Stimulated activated CD4-positive, alpha-beta T cell treated with anti-CD3 and anti-CD28 coated beads, Interleukin-2, amount 100 ng/mL, for 24 hours (primary cell): ENCODE results near the gene C6orf132.

ENCODE experiments used
- DNase-seq, 2 donors: peaks; one replicate each; pipeline ENCODE4 v3.0.0-alpha.2; 2020

Gene C6orf132

DNA sequence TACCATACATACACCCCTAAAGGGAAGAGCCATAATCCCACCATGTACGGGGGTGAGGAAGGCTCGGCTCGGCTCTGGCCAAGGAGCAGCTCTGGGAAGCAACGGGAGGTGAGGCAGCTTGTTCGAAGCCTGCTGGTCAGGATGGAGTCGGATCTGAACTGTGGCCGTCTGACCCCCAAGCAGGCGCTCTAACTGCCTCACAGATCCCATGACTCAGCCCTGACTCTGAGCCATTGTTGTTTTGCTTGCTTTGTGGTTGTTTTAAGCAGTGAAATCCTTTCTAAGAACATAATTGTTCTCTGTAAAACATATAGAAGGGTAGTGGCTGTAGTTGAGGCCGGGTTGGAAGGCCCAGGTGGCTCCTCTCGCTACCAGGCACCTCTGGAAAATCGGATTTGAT, 10.9 kb downstream of the C6orf132 start:
- no peak for DNase-seq

DNA sequence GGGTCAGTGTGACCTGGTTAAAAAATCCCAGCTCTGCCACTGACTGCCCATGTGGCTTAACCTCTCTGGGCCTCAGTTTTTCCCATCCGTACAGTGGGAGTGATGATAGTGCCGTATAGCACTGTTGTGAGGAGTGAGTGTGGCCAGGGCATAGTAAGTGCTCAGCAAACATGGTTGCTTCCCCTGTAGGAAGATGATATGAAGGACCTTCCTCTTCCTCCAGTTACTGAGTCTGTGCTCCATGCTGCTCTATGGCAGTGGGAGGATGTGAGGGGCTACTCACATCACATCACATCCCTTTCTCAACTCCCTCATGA, 13.1 kb downstream of the C6orf132 start:
- DNase-seq = no peak

DNA sequence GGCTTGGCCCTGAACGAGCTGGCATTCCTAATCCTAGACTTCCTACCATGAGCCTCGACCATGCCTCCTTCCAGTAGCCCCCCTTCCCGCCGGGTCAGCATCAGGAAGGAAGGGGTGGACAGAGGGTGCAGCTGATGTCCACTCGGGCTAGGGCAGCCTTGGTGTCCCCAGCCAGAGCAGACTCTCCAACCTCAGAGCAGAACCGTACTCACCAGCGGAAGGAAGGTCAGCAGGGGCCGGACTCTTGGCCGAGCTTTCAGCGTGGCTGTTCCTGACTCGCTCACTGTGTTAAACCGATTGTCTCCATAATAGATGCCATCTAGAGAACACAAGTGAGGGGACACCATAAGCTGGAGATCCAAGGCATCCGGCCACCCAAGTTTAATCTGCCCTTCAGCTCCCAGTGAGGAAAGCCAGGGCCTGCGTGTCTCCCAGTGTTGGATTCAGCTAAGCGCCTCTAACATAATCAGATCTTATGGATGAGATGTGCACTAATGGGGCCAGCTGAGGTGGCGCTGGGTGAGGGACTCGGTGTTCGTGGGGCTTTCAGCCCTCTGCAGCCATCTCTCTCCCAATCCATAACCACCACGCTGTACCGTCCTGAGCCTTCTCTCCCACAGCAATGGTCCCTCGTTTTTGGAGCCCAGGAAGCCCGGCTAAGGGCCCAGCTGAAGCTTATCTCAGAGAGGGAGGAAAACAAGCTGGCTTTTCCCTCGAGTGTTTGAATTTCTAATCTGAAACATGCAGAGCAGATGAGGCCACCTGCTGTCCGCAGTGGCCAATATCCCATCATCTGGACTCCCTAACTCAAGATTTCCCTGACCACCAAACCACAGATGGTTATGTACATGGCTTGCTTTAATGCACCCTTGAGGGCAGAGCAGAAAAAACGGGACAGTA, 13.7 kb downstream of the C6orf132 start:
- DNase-seq = no peak

DNA sequence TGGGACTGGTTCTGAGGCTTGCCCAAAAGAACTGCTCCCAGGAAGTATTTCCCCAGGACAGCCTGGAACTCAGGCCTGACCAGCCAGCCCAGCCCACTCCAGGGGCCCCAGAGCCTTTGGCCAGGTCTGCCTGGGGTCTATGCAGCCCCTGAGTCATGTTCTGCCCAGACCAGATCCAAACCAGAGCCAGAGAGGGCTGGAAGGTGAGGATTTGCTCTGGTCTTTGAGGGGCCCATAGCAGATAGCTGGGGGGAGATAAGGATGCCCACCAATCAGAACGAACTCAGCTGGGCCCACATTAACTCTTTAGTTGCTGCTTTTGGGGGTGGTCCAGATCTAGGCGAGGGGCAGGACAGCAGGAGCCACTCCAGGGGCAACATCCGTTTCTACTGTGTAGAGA, 16.8 kb downstream of the C6orf132 start:
- DNase-seq = no peak

DNA sequence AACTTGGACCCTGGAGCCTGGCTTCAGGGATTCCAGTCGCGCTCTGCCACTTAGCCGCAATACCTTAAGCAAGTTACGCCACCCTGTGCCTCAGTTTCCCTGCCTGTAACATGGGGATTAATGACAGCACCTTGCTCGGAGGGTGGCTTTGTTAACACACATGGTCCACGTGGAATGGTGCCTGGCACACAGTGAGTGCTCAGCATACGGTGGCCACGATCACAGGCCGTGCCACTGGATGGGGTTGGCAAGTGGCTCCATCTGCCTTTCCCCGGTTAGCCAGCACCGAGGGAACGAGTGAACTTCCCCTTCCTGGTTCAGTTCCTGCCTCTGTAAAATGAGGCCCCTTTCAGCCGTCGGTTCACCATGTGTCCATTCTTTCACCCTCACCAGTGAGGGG, 17.2 kb downstream of the C6orf132 start:
- DNase-seq = no peak

DNA sequence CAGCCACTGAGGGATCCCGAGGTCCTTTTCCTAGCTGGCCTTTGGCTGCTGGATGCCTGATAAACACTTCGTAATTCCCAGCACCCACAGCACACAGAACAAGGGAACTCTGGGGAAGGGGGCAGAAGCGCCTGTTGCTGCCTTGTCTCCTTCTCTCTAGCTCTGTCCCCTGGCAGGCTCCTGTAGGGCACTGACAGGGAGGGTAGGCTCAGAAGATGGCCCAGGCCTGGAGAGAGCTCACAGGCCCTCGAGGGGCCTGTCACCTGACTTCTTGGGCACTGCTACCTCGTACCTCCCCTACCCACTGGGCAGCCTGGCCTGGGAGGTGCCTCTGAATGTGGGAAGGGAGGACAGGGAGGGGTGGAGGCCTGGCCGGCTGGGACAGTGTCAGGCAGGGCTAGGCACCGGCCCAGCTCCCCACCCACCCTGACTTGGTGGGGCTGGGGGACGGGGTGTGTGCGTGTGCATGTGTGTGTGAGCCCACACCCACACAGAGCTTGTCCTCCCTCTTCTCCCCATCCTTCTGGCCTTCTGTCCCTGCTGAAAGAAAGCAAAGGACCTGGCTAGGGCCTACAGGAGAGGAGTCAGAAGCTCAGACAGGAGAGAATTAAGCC, 18.1 kb downstream of the C6orf132 start:
- no peak for DNase-seq

DNA sequence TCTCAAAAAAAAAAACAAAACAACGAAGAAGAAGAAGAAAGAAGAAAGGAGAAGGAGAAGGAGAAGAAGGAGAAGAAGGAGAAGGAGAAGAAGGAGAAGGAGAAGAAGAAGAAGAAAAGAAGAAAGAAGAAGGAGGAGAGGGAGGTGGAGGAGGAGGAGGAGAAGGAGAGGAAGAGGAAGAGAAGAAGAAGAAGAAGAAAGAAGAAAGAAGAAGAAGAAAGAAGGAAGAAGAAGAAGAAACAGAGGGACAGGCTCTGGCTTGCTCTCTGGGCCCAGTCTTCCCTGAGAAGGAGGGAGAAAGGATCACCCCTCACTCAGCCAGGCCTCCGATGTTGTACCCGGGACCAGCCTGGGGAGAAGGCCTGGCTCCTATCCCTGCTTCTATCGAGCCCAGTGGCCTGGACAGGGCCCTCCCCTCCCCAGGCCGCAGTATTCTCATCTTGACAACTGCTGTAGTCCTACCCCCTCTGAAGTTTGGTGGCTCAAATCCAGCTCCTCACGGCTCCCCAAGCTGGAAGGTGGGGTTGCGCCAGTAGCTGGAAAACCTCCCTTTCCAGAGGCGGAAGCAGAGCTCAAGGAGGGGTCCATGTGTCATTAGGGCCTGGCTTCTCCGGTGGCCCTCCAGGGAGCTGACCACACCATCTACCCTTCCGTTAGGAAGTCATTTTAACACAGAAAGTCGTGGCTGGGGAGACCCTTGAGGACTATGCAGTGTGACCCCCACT, 18.9 kb downstream of the C6orf132 start:
- no peak for DNase-seq

DNA sequence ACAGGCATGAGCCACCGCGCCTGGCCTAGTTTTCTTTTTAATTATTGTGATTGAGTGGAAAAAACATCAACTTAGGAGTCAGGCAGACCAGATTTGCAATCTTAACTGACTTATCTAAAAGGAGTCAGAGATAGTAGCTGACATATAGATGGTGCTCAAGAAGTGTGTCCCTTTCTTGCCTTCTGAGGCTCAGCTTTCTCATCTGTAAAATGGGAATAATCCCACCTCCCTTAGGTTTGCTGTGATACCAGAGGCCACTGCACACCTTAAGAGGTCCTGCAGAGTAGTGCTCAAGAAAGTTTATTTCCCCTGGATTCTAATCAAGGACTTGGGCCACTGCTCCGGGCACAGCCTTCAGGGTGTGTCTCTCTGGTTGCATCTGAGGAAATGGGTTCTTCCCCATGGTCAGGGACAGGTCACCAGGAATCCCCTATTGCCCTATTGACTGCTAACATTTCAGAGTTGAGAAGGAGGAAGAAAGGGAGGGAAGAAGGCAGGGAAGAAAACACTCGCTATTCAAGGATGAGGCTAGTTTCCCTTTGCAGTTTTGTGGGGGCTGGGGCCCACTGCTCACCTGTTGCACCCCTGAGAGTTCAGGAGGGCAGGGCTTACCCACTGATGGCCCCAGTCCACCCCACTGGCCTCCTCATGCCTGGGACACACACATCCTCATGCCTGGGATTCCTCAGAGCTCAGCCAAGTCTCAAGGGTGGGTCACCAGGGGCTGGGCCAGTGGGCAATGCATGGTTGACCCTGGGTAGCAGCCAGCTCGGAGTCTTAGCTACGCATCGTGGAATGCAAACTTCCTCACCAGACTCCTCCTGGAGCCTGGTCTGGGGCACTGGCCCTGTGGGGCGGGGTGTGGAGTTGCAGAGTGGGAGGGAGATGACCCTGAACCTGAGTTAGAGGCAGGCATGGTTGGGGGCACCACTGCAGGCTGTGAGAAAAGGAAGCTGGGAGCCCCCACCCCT, 21.2 kb downstream of the C6orf132 start:
- DNase-seq = no peak

DNA sequence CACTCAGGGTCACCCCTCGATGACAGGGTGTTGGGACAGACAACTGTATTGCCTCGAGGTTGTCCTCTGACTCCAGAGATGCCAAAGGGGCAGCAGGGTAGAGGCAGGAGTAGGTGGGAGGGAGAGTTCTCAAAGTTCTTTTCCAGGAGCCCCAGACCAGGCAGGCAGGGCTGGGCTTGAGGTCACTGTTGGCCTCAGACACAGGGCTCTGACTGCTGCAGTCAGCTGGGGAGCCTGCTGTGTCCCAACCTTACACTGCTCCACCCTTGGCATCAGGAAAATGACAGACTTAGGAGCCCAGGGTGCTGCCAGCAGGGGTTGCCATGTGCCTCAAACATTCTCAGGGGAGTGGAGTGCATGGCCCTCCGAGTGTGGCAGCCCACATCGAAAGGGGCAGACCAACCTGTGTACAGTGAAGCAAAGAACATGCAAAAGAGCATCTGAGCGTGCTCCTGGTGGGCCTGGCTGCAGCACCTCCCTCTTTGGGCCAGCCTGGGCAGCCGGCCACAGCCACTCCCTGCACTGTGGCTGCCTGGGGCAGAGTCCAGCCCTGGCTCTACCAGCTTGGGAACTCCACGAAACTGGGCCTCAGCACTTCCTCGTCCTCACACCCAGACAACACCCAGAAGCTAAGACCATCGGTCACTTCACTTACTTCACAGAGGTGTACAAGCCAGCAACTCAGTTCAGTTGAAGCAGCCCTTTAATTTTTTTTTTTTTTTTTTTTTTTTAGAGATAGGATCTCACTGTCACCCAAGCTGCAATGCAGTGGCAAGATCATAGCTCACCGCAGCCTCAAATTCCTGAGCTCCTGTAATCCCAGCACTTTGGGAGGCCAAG, 24.0 kb downstream of the C6orf132 start:
- no peak for DNase-seq

DNA sequence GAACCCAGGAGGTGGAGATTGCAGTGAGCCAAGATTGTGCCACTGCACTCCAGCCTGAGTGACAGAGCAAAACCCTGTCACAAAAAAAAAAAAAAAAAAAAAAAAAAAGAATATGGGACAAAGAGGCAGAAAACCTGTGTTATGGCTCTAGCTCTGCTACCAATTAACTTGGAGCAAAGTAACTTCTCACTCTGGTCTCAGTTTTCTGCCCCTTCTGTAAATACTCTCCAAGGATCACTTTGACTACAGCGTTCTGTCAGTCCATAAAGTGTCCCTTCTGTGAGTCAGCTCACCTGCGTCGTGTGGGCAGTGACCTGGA, 24.6 kb downstream of the C6orf132 start:
- DNase-seq = no peak

DNA sequence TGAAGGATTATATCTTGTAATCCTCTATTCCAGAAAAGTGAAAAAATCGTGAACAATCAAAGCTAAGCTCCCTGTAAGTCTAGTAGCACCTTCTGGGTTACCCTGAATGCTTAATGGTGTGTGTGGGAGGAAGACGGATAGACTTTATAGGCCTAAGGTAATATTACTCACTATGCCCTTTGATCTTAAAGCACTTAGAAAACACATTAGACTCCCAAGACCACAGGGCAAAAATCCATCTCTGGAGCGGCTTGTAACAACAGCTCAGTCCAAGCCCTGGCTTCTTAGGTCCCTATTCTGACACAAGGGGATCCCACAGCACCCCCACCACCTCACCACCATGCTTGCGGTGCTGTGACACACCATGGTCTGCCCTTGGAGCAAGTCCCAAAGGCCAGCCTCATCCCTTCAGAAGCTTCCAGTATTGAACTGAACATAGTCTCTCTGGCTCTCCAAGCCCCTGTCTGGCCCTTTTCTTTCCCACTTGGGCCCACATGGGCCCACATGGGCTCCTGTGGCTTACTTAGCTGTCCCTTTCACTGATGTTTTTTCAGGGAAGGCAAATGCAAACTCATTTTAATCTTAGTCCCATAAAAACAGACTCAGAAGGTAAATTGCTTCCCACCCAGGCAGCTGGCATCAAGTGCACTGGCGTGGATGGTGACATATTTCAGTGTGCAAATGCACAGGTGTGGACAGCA, 28.3 kb downstream of the C6orf132 start:
- DNase-seq = no peak

DNA sequence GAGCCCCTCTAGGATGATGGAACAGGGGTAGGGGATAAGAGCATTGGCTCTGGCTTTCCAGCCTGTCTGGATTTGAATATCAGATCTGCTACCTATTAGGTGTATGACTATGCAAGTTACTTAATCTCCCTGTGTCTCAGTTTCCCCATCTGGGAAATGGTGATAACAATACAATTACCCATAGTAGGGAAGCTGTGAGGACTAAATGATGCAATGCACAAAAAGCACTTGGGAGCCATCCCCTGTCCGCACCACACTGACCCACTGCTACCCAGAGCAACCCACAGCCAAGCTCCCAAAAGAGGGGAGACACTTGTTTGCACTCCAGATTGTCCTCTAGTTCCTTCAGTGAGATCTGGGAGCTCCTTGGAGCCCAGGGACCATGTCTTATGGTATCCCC, 30.1 kb downstream of the C6orf132 start:
- DNase-seq = no peak

DNA sequence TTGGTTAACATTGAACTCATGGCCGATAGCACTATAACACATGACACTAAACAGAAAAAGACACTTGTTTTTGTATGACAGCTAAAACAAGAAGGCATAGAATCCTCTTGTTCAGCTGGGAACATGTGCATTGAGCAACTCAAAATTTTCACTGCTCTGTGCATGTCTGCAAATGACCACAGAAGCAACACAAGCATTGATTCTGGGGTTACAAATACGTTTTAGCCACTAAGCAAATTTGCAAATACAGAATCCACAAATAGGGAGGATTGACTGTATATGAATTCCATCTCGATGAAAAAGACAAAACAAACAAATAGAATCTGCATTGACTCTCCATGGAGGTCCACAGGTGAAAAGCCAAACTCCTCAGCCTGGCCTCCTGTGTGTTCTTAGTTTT, 31.7 kb downstream of the C6orf132 start:
- DNase-seq = no peak

DNA sequence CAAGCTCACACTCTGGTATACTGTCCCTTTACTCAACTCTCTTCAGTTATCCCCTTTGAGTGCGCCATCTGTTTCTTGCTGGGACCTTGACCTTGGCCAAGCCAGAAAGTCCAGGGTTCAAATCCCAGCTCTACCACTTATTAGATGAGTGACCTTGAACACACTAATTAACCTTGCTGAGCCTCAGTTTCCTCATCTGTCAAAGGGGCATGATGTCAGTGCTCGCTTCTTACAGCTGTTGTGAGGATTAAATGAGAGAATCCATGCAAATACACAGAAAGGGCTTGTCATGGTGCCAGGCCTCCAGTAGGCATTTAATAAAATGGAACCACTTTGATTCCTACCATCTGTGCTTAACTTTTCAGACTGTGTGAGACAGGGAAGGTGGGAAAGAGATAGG, 34.3 kb downstream of the C6orf132 start:
- DNase-seq = no peak

DNA sequence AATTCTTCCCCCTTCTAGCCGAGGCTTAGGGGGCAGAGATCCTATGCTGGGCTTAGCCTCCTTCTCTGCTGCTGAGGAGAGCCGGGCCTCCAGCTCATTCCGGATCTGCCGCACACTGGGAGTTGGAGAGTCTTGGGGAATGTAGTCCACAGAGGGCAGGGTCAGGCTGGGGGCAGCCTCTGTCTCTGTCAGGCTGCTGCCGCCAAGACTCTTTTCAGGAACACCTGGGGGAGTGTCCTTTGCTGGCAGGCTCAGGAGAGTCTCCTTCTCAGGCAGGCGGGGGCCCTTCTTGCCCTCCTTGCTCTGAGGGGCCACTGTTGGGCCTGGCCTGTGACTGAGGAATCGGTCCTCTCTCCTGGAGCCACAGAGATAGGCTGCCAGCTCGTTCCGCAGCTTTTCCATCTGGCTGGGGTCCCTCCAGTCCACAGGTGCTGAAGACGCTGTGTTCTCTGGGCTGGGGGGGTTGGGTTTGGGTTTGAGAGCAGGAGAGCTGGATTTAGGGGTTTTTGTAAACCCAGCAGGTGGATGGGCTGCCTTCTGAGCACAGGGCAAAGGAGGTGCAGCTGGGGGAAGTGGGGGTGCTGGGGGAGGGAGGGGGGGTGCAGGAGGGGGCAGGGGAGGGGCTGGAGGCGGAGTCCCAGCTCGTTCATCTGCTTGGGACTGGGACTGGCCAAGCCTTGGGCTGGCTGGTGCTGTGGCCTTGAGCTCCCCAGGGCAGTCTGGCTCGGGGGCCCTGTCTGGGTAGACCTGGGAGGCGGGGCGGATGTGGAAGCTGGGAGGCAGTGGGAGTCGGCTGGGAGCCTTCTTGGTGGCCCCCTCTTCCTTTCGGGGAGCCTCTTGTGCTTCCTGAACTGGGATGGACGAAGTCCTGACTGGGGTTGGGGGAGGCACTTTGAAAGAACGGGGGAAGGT, 36.1 kb downstream of the C6orf132 start:
- DNase-seq = no peak

DNA sequence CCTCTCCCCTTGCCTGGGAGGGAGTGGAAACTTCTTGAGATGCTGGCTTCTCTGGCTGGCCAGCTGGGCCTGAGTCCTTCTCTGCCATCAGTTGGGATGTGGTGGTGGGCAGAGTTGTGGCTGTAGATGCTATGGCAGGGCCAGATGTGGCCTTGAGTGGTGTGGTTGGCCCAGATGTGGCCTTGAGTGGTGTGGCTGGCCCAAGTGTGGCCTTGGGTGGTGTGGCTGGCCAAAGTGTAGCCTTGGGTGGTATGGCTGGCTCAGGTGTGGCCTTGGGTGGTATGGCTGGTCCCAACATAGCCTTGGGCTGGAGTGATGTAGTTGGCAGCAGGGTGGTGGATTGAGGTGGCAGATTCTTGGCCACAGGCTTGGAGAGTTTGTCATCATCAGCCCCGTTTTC, 36.7 kb downstream of the C6orf132 start:
- DNase-seq = no peak

DNA sequence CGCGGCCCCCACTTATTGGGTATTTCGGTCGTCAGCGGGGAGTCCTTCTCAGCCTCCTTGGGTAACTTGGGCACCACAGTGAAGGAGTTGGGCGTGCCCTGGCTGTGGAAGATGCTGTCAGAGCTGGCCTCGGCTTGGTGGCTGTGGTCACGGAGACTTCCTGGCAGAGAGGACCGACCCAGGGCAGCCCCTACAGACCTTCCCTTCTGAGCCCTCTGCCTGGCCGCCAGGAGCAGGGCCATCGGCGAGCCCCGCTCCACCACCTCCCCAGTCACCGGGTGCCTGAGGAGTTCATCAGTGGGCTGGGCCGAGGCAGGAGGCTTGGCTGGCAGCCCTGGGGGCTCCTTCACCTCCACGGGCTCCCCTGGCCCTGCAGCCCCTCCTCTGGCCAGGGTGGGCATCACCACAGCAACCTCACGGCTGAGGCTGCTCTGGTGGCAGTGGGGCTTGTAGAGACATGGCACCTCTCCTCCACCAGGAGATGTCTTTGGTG, 37.2 kb downstream of the C6orf132 start:
- no peak for DNase-seq

DNA sequence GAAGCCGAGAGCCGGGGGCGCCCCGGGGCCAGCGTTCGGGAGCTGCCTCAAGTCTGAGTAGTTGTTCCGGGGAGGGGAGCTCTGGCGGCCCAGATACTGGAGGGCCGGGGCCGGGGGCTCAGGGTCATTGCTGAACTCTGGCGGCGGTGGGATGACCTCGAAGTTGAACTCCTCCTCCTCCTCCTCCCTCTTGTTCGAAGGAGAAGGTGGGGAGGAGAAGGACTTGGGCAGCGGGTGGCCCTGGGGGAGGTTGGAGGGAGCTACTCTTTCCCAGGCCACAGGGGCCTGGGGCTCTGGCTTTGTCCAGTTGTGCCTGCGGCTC, 37.7 kb downstream of the C6orf132 start:
- DNase-seq = no peak

DNA sequence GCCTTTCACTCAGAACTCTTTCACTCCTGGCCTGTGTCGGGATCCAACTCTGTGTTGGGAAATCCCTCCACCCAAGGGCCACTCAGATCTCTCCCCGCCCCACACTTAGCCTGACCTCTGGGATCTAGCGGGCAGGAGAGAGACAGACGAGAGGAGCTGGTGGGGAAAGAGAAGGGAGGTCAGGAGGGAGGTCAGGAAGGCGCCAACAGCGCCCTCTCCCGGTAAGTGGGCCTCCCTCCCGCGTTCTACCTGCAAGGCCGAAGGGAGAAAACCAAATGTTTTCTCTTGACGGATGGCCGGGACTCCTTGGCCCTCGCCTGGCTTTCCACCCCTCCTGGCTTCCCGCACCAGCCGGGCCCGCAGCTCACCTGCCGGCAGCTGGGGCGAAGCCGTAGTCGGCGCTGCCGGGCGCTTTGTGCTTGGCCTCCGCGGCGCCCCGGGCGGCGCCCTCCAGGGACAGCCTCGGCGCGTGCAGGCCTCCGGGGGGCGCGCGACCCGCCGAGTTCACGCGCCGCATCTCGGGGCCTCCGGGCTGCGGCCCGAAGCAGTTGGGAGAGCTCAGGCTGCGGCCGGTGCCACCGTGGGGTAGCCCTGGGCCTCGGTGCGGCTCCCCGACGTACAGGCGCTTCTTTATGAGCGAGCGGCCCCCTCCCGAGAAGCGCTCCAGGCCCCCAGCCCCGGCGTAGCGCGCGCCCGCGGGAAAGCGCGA, 38.2 kb downstream of the C6orf132 start:
- peak; percentile 81 to 82 for DNase-seq

DNA sequence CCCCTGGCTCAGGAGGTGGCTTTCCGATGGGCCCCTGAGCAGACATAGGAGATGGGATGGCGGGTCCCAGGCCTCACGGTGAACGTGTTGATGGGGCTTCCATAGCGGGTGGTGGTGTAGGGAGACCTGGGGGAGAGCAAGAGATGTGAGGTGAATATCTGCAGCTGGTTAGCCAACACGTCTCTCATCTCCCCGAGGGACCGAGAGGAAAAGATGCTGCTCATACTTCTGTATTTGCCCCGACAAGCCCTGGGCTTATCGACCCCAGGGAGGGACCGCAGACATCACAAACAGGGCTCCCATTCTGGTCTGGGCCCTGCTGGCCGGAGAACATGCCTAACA, 38.7 kb downstream of the C6orf132 start:
- no peak for DNase-seq
